GM23338 (cell line): ENCODE results near the gene CEP44. TPM values are rescaled to one million over a fixed set of nuclear protein-coding genes. Genes with fewer than 3 reads are reported as not detected.

Experiments used
- ATAC-seq: fragments of 200-7000 bp; cut with Tn5 transposase; 3 replicates; pipeline ENCODE4 v1.9.1; 2020
- DNase-seq: peaks from one replicate; pipeline ENCODE4 v3.0.0-alpha.2; 2015; ENCODE audit warnings: low spot score
- H2AFZ ChIP-seq: fragments of 200-600 bp; sonication (generic); 2 replicates; pipeline ENCODE4 v1.8.0; 2016; ENCODE audit warnings: antibody characterized with exemption, mild to moderate bottlenecking, moderate library complexity
- H3F3A ChIP-seq: fragments of 200-600 bp; sonication (generic); replicated peaks from 2 replicates; pipeline ENCODE4 v1.8.0; 2017; ENCODE audit warnings: antibody characterized with exemption, mixed run types, low read depth
- H3K27ac ChIP-seq: fragments of 200-600 bp; sonication (generic); 2 replicates; pipeline ENCODE4 v1.6.1; 2016; ENCODE audit warnings: low read depth
- H3K27me3 ChIP-seq: fragments of 200-600 bp; sonication (generic); 2 replicates; pipeline ENCODE4 v1.8.0; 2016; ENCODE audit warnings: mild to moderate bottlenecking, mixed run types, moderate library complexity; ENCODE audit not compliant: insufficient read depth
- H3K36me3 ChIP-seq: fragments of 200-600 bp; sonication (generic); 2 replicates; pipeline ENCODE4 v1.8.0; 2016; ENCODE audit warnings: mild to moderate bottlenecking; ENCODE audit not compliant: insufficient read depth
- H3K4me1 ChIP-seq: fragments of 200-600 bp; sonication (generic); 2 replicates; pipeline ENCODE4 v1.8.0; 2016; ENCODE audit warnings: mild to moderate bottlenecking, moderate library complexity; ENCODE audit not compliant: insufficient read depth
- H3K4me2 ChIP-seq: fragments of 200-600 bp; sonication (generic); 2 replicates; pipeline ENCODE4 v1.7.1; 2017; ENCODE audit warnings: mixed run types
- H3K4me3 ChIP-seq: fragments of 200-600 bp; sonication (generic); 2 replicates; pipeline ENCODE4 v1.6.1; 2016; ENCODE audit warnings: mixed run types
- H3K79me2 ChIP-seq: fragments of 200-600 bp; sonication (generic); replicated peaks from 2 replicates; pipeline ENCODE4 v1.8.0; 2017; ENCODE audit warnings: mild to moderate bottlenecking; ENCODE audit not compliant: insufficient read depth
- H3K9me2 ChIP-seq: fragments of 200-600 bp; sonication (generic); 2 replicates; pipeline ENCODE4 v1.8.0; 2017; ENCODE audit not compliant: insufficient read depth
- H4K20me1 ChIP-seq: fragments of 200-600 bp; sonication (generic); replicated peaks from 2 replicates; pipeline ENCODE4 v1.8.0; 2017; ENCODE audit warnings: mild to moderate bottlenecking; ENCODE audit not compliant: insufficient read depth
- H3K27ac Mint-ChIP-seq: 2 replicates; pipeline ENCODE4 v1.8.0; 2020; ENCODE audit warnings: inconsistent platforms, mild to moderate bottlenecking, moderate library complexity, mixed read lengths
- H3K27me3 Mint-ChIP-seq: 3 replicates; pipeline ENCODE4 v1.8.0; 2022; ENCODE audit warnings: low read depth, mild to moderate bottlenecking, moderate library complexity, mixed read lengths, inconsistent platforms; ENCODE audit not compliant: insufficient read depth, poor library complexity
- H3K36me3 Mint-ChIP-seq: 3 replicates; pipeline ENCODE4 v1.8.0; 2021; ENCODE audit warnings: low read depth, mild to moderate bottlenecking, inconsistent platforms, moderate library complexity, mixed read lengths
- H3K4me1 Mint-ChIP-seq: 3 replicates; pipeline ENCODE4 v1.8.0; 2020; ENCODE audit warnings: mild to moderate bottlenecking, inconsistent platforms, mixed read lengths
- H3K4me3 Mint-ChIP-seq: 3 replicates; pipeline ENCODE4 v1.8.0; 2021; ENCODE audit warnings: moderate library complexity, mild to moderate bottlenecking, inconsistent platforms, mixed read lengths
- H3K9me3 Mint-ChIP-seq: 3 replicates; pipeline ENCODE4 v1.8.0; 2020; ENCODE audit warnings: moderate library complexity, mild to moderate bottlenecking, inconsistent platforms, mixed read lengths
- CREB1 ChIP-seq: fragments of 250-450 bp; sonication (Bioruptor Pico); IDR thresholded peaks from 2 replicates; pipeline ENCODE4 v1.5.0; 2020; ENCODE audit warnings: low read depth, mild to moderate bottlenecking, moderate library complexity
- EZH2 ChIP-seq: fragments of 200-600 bp; sonication (generic); IDR thresholded peaks from one replicate; pipeline ENCODE4 v1.8.0; 2017; ENCODE audit warnings: antibody characterized with exemption, mild to moderate bottlenecking, low read depth; ENCODE audit not compliant: unreplicated experiment
- EZH2phosphoT487 ChIP-seq: fragments of 200-600 bp; sonication (generic); IDR thresholded peaks from one replicate; pipeline ENCODE4 v1.8.1; 2018; ENCODE audit warnings: antibody characterized with exemption; ENCODE audit not compliant: unreplicated experiment
- JUNB ChIP-seq: IDR thresholded peaks from one replicate; pipeline ENCODE4 v1.6.1; 2016; ENCODE audit warnings: antibody characterized with exemption; ENCODE audit not compliant: unreplicated experiment
- NANOG ChIP-seq: IDR thresholded peaks from 2 replicates; pipeline ENCODE4 v1.6.1; 2016; ENCODE audit warnings: antibody characterized with exemption, borderline replicate concordance
- POLR2AphosphoS5 ChIP-seq: IDR thresholded peaks from 2 replicates; pipeline ENCODE4 v1.6.1; 2016; ENCODE audit warnings: antibody characterized with exemption, low read depth
- STAT1 ChIP-seq: IDR thresholded peaks from one replicate; pipeline ENCODE4 v1.6.1; 2016; ENCODE audit warnings: antibody characterized with exemption; ENCODE audit not compliant: unreplicated experiment
- ZNF114 ChIP-seq: fragments of 250-450 bp; sonication (Bioruptor Pico); IDR thresholded peaks from 2 replicates; pipeline ENCODE4 v1.5.0; 2020; ENCODE audit warnings: mild to moderate bottlenecking, moderate library complexity
- ZNF331 ChIP-seq: fragments of 250-450 bp; sonication (Bioruptor Pico); IDR thresholded peaks from 2 replicates; pipeline ENCODE4 v1.5.0; 2020; ENCODE audit warnings: low read depth, mild to moderate bottlenecking, moderate library complexity
- polyA plus RNA-seq: library from polyadenylated mRNA; unstranded; fragments of >200 nt; fragmentation: Nextera tagmentation; extraction: Ambion mirVana; gene quantifications from 2 replicates; pipeline ENCODE4 v1.2.1, GENCODE V29; 2016
- total RNA-seq: library from RNA; depleted of rRNA; stranded (reverse); fragments of >200 nt; shearing (Covaris generic); gene quantifications from 2 replicates; pipeline ENCODE4 v1.2.3, GENCODE V29; 2014
- TF ChIP-seq, protein P1 (sequence below): IDR thresholded peaks from 2 replicates; pipeline ENCODE4 v1.6.1; 2016; ENCODE audit warnings: antibody characterized with exemption
- TF ChIP-seq, protein P2 (sequence below), 2 experiments: fragments of 200-600 bp in 1 of 2; sonication (generic) in 1 of 2; conservative IDR thresholded peaks; 2 replicates each; pipeline versions ENCODE4 v1.5.1 to v1.6.1; 2016 to 2017; ENCODE audit warnings: antibody characterized with exemption in 2 of 2, low read depth in 2 of 2, mild to moderate bottlenecking in 2 of 2, moderate library complexity in 1 of 2
- TF ChIP-seq, protein P3 (sequence below): IDR thresholded peaks from one replicate; pipeline ENCODE4 v1.6.1; 2018; ENCODE audit warnings: antibody characterized with exemption; ENCODE audit not compliant: unreplicated experiment
- TF ChIP-seq, protein P4 (sequence below): fragments of 250-450 bp; sonication (Bioruptor Pico); IDR thresholded peaks from 2 replicates; pipeline ENCODE4 v1.5.0; 2020; ENCODE audit warnings: mild to moderate bottlenecking, moderate library complexity

The CEP44 gene
- total and polyA plus RNA-seq, 2 experiments from 2014 or later: 12.1 to 17.4 TPM

DNA sequence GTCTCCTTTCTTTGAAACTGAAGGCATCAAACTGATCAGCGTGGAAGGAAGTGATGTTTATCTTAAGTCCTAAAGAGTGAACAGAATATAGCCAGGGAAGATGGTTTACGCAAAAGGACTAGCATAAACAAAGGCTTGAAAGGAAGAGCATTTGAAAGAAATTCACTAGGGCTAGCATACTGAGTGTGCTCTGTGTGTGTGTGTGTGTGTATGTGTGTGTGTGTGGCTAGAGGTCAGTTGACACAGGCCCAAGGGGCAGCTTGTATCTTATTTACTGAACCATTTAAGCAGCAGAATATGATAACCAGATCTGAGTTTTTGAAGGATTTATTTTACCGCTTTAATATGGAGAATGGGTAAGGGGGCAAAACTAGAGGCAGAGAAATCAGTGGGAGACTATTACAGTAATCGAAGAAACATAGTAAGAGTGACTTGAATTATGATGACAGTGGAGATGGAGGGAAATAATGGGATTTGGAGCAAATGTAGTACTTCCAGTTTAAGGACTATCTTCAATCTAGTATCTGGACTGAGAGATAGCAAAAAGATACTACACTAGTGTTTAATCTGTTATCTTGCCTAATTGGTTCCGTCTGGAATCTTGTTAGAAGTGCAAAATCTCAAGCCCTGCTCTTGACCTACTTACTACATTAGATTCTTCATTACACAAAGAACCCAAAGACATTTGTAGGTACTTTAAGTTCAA, 36.9 kb downstream of the CEP44 start:
- H4K20me1 ChIP-seq: no peaks in the 10 kb centered on the region
- ATAC-seq (no peak), DNase-seq (no peak)
- Mint-ChIP-seq H3K9me3 (no peaks in the 10 kb centered on the region), H3K4me3 (no peak overlapping the region), H3K36me3 (no peaks in the 10 kb centered on the region; the same call in 2 of the 3 replicates), H3K4me1 (no peaks in the 10 kb centered on the region), H3K27ac (no peak overlapping the region), H3K27me3 (no peaks in the 10 kb centered on the region)
- no peak overlapping the region for H2AFZ ChIP-seq
- H3K27ac ChIP-seq: no peak overlapping the region
- H3F3A ChIP-seq: no peaks in the 10 kb centered on the region
- H3K27me3 ChIP-seq: no peaks in the 10 kb centered on the region
- no peaks in the 10 kb centered on the region for H3K79me2 ChIP-seq
- no peak for TF ChIP-seq ZNF114 (CRISPR knock-in tag)
- TF ChIP-seq EZH2phosphoT487: no peak
- TF ChIP-seq CREB1 (CRISPR knock-in tag): no peak
- TF ChIP-seq, protein P1, sequence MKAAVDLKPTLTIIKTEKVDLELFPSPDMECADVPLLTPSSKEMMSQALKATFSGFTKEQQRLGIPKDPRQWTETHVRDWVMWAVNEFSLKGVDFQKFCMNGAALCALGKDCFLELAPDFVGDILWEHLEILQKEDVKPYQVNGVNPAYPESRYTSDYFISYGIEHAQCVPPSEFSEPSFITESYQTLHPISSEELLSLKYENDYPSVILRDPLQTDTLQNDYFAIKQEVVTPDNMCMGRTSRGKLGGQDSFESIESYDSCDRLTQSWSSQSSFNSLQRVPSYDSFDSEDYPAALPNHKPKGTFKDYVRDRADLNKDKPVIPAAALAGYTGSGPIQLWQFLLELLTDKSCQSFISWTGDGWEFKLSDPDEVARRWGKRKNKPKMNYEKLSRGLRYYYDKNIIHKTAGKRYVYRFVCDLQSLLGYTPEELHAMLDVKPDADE: no peak
- no peak for TF ChIP-seq NANOG
- TF ChIP-seq, protein P2, sequence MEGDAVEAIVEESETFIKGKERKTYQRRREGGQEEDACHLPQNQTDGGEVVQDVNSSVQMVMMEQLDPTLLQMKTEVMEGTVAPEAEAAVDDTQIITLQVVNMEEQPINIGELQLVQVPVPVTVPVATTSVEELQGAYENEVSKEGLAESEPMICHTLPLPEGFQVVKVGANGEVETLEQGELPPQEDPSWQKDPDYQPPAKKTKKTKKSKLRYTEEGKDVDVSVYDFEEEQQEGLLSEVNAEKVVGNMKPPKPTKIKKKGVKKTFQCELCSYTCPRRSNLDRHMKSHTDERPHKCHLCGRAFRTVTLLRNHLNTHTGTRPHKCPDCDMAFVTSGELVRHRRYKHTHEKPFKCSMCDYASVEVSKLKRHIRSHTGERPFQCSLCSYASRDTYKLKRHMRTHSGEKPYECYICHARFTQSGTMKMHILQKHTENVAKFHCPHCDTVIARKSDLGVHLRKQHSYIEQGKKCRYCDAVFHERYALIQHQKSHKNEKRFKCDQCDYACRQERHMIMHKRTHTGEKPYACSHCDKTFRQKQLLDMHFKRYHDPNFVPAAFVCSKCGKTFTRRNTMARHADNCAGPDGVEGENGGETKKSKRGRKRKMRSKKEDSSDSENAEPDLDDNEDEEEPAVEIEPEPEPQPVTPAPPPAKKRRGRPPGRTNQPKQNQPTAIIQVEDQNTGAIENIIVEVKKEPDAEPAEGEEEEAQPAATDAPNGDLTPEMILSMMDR (conservative IDR thresholded peaks at IDR 0.05; ENCODE audit: low read depth in 2 of 2): no peak
- TF ChIP-seq ZNF331: no peak
- no peak for TF ChIP-seq STAT1
- TF ChIP-seq EZH2: no peak
- no peak for TF ChIP-seq JUNB
- TF ChIP-seq, protein P3, sequence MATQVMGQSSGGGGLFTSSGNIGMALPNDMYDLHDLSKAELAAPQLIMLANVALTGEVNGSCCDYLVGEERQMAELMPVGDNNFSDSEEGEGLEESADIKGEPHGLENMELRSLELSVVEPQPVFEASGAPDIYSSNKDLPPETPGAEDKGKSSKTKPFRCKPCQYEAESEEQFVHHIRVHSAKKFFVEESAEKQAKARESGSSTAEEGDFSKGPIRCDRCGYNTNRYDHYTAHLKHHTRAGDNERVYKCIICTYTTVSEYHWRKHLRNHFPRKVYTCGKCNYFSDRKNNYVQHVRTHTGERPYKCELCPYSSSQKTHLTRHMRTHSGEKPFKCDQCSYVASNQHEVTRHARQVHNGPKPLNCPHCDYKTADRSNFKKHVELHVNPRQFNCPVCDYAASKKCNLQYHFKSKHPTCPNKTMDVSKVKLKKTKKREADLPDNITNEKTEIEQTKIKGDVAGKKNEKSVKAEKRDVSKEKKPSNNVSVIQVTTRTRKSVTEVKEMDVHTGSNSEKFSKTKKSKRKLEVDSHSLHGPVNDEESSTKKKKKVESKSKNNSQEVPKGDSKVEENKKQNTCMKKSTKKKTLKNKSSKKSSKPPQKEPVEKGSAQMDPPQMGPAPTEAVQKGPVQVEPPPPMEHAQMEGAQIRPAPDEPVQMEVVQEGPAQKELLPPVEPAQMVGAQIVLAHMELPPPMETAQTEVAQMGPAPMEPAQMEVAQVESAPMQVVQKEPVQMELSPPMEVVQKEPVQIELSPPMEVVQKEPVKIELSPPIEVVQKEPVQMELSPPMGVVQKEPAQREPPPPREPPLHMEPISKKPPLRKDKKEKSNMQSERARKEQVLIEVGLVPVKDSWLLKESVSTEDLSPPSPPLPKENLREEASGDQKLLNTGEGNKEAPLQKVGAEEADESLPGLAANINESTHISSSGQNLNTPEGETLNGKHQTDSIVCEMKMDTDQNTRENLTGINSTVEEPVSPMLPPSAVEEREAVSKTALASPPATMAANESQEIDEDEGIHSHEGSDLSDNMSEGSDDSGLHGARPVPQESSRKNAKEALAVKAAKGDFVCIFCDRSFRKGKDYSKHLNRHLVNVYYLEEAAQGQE: no peak
- TF ChIP-seq POLR2AphosphoS5: no peak
- TF ChIP-seq, protein P4, sequence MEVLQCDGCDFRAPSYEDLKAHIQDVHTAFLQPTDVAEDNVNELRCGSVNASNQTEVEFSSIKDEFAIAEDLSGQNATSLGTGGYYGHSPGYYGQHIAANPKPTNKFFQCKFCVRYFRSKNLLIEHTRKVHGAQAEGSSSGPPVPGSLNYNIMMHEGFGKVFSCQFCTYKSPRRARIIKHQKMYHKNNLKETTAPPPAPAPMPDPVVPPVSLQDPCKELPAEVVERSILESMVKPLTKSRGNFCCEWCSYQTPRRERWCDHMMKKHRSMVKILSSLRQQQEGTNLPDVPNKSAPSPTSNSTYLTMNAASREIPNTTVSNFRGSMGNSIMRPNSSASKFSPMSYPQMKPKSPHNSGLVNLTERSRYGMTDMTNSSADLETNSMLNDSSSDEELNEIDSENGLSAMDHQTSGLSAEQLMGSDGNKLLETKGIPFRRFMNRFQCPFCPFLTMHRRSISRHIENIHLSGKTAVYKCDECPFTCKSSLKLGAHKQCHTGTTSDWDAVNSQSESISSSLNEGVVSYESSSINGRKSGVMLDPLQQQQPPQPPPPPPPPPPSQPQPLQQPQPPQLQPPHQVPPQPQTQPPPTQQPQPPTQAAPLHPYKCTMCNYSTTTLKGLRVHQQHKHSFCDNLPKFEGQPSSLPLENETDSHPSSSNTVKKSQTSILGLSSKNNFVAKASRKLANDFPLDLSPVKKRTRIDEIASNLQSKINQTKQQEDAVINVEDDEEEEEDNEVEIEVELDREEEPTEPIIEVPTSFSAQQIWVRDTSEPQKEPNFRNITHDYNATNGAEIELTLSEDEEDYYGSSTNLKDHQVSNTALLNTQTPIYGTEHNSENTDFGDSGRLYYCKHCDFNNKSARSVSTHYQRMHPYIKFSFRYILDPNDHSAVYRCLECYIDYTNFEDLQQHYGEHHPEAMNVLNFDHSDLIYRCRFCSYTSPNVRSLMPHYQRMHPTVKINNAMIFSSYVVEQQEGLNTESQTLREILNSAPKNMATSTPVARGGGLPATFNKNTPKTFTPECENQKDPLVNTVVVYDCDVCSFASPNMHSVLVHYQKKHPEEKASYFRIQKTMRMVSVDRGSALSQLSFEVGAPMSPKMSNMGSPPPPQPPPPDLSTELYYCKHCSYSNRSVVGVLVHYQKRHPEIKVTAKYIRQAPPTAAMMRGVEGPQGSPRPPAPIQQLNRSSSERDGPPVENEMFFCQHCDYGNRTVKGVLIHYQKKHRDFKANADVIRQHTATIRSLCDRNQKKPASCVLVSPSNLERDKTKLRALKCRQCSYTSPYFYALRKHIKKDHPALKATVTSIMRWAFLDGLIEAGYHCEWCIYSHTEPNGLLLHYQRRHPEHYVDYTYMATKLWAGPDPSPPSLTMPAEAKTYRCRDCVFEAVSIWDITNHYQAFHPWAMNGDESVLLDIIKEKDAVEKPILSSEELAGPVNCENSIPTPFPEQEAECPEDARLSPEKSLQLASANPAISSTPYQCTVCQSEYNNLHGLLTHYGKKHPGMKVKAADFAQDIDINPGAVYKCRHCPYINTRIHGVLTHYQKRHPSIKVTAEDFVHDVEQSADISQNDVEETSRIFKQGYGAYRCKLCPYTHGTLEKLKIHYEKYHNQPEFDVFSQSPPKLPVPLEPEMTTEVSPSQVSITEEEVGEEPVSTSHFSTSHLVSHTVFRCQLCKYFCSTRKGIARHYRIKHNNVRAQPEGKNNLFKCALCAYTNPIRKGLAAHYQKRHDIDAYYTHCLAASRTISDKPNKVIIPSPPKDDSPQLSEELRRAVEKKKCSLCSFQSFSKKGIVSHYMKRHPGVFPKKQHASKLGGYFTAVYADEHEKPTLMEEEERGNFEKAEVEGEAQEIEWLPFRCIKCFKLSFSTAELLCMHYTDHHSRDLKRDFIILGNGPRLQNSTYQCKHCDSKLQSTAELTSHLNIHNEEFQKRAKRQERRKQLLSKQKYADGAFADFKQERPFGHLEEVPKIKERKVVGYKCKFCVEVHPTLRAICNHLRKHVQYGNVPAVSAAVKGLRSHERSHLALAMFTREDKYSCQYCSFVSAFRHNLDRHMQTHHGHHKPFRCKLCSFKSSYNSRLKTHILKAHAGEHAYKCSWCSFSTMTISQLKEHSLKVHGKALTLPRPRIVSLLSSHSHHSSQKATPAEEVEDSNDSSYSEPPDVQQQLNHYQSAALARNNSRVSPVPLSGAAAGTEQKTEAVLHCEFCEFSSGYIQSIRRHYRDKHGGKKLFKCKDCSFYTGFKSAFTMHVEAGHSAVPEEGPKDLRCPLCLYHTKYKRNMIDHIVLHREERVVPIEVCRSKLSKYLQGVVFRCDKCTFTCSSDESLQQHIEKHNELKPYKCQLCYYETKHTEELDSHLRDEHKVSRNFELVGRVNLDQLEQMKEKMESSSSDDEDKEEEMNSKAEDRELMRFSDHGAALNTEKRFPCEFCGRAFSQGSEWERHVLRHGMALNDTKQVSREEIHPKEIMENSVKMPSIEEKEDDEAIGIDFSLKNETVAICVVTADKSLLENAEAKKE (CRISPR knock-in tag): no peak
- H3K36me3 ChIP-seq: no peaks in the 10 kb centered on the region
- no peak overlapping the region for H3K4me3 ChIP-seq
- H3K4me2 ChIP-seq: no peak overlapping the region
- H3K4me1 ChIP-seq: no peaks in the 10 kb centered on the region
- H3K9me2 ChIP-seq: no peaks in the 10 kb centered on the region
